WTC11 (cell line): ENCODE measurements around the gene SAMD9L.

Experiments
- ELF4 ChIP-seq: sonication (generic); formaldehyde crosslinking; IDR thresholded peaks from 2 replicates; pipeline ENCODE4 v1.8.1; 2022; ENCODE audit warnings: low read depth, mild to moderate bottlenecking, moderate library complexity, missing genetic modification reagents
- ETV6 ChIP-seq: sonication (generic); formaldehyde crosslinking; IDR thresholded peaks from 2 replicates; pipeline ENCODE4 v1.8.1; 2022; ENCODE audit warnings: mild to moderate bottlenecking, missing genetic modification reagents
- MYBL2 ChIP-seq: sonication (generic); formaldehyde crosslinking; IDR thresholded peaks from 2 replicates; pipeline ENCODE4 v1.8.1; 2023; ENCODE audit warnings: mild to moderate bottlenecking, moderate library complexity, missing genetic modification reagents
- RORB ChIP-seq: fragments of 250-450 bp; sonication (Bioruptor Pico); IDR thresholded peaks from 2 replicates; pipeline ENCODE4 v1.9.0; 2021; ENCODE audit warnings: mild to moderate bottlenecking
- SOX15 ChIP-seq: fragments of 250-450 bp; sonication (Bioruptor Pico); IDR thresholded peaks from 2 replicates; pipeline ENCODE4 v1.9.0; 2021; ENCODE audit warnings: mild to moderate bottlenecking
- TCF7 ChIP-seq: sonication (generic); formaldehyde crosslinking; IDR thresholded peaks from 2 replicates; pipeline ENCODE4 v1.8.0; 2022; ENCODE audit warnings: mild to moderate bottlenecking, low read depth, missing genetic modification reagents, moderate library complexity
- TF ChIP-seq, protein P1 (sequence below): fragments of 200-600 bp; IDR thresholded peaks from 2 replicates; pipeline ENCODE4 v1.8.0; 2022; ENCODE audit warnings: antibody characterized with exemption
- TF ChIP-seq, protein P2 (sequence below): sonication (generic); formaldehyde crosslinking; IDR thresholded peaks from 2 replicates; pipeline ENCODE4 v1.8.0; 2023; ENCODE audit warnings: missing genetic modification reagents
- TF ChIP-seq, protein P3 (sequence below): fragments of 250-450 bp; sonication (Bioruptor Pico); IDR thresholded peaks from 2 replicates; pipeline ENCODE4 v2.1.2; 2022; ENCODE audit warnings: mild to moderate bottlenecking, moderate library complexity

DNA sequence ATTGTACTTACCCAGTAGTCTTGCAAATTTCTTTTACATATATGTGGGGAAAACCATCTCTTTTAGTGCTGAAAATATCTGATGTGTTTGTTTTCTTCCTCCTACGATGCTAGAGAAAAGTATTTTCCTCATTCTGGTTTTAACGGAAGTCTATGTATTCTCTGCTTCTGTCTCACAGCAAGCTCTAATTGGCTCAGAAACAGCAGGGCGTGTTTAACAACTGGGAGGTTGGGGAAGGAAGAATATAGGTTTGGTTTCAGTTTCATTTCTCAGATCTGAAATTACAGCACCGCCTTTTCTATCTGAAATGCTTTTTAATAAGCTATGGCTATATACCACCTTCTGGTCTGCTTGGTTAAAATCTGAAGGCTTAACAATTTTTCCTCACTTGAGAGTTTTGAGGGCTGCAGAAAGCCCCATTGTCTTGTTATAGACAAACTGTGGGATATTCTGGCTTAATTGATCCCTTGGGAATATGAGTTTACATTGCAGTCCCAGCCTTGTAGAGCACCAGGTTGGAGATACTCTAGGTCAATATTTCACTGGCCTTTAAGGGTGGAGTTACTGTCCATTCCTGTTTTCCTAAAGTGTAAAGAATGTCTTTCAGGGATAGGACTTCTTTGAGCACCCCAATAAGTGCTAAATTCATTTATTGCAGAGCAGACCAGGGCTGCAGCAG is 30.2 kb downstream of the SAMD9L start, which contains the start of gene SAMD9:
- TF ChIP-seq ELF4 (CRISPR knock-in tag) (no peak), MYBL2 (no peak), SOX15 (CRISPR knock-in tag) (no peak), RORB (CRISPR knock-in tag) (no peak), ETV6 (CRISPR knock-in tag) (no peak), TCF7 (CRISPR knock-in tag) (no peak)
- TF ChIP-seq, protein P1, sequence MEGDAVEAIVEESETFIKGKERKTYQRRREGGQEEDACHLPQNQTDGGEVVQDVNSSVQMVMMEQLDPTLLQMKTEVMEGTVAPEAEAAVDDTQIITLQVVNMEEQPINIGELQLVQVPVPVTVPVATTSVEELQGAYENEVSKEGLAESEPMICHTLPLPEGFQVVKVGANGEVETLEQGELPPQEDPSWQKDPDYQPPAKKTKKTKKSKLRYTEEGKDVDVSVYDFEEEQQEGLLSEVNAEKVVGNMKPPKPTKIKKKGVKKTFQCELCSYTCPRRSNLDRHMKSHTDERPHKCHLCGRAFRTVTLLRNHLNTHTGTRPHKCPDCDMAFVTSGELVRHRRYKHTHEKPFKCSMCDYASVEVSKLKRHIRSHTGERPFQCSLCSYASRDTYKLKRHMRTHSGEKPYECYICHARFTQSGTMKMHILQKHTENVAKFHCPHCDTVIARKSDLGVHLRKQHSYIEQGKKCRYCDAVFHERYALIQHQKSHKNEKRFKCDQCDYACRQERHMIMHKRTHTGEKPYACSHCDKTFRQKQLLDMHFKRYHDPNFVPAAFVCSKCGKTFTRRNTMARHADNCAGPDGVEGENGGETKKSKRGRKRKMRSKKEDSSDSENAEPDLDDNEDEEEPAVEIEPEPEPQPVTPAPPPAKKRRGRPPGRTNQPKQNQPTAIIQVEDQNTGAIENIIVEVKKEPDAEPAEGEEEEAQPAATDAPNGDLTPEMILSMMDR = no peak
- TF ChIP-seq, protein P2, sequence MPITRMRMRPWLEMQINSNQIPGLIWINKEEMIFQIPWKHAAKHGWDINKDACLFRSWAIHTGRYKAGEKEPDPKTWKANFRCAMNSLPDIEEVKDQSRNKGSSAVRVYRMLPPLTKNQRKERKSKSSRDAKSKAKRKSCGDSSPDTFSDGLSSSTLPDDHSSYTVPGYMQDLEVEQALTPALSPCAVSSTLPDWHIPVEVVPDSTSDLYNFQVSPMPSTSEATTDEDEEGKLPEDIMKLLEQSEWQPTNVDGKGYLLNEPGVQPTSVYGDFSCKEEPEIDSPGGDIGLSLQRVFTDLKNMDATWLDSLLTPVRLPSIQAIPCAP = no peak
- TF ChIP-seq, protein P3, sequence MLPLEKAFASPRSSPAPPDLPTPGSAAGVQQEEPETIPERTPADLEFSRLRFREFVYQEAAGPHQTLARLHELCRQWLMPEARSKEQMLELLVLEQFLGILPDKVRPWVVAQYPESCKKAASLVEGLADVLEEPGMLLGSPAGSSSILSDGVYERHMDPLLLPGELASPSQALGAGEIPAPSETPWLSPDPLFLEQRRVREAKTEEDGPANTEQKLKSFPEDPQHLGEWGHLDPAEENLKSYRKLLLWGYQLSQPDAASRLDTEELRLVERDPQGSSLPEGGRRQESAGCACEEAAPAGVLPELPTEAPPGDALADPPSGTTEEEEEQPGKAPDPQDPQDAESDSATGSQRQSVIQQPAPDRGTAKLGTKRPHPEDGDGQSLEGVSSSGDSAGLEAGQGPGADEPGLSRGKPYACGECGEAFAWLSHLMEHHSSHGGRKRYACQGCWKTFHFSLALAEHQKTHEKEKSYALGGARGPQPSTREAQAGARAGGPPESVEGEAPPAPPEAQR (CRISPR knock-in tag) = no peak
